Left forelimb (tissue), 1 donor: Measurements from ENCODE around the gene FCMR.
A peak's percentile ranks its signal among the peaks of the same experiment; 100 is the strongest.
"Not testable (repeated sequence)": the region's sequence is repeated elsewhere in the genome, so short reads cannot be mapped to it uniquely, and the experiment has no call there.

Experiments used
- DNase-seq: peaks from one replicate; pipeline ENCODE4 v3.0.0-alpha.2; 2018; ENCODE audit warnings: low spot score

The FCMR gene

GRCh38 chr1:206923961-206924557, 2.3 kb upstream of the FCMR start:
- not testable (repeated sequence) for DNase-seq

GRCh38 chr1:206923009-206923960, 1.5 kb upstream of the FCMR start:
- DNase-seq, result no peak

GRCh38 chr1:206922524-206922923, 783 bp upstream of the FCMR start:
- no peak for DNase-seq

GRCh38 chr1:206918076-206918475, 3.7 kb downstream of the FCMR start:
- DNase-seq, result no peak

- DNase-seq, result no peak
Observed at GRCh38 chr1:206916000-206916709, 5.6 kb downstream of the FCMR start.

- DNase-seq, result no peak
Observed at GRCh38 chr1:206915030-206915735, 6.6 kb downstream of the FCMR start.

GRCh38 chr1:206913766-206914537, 7.8 kb downstream of the FCMR start:
- no peak for DNase-seq

GRCh38 chr1:206912445-206913095, 9.2 kb downstream of the FCMR start:
- DNase-seq, result peak; percentile 75

- DNase-seq, result no peak
Observed at GRCh38 chr1:206911064-206911663, 10.6 kb downstream of the FCMR start.

- no peak for DNase-seq
Observed at GRCh38 chr1:206909883-206910318, 11.8 kb downstream of the FCMR start.

GRCh38 chr1:206909161-206909882, 12.4 kb downstream of the FCMR start:
- DNase-seq, result no peak

GRCh38 chr1:206908038-206908437, 13.7 kb downstream of the FCMR start:
- DNase-seq, result no peak

- no peak for DNase-seq
Observed at GRCh38 chr1:206907304-206907991, 14.3 kb downstream of the FCMR start.

- DNase-seq, result no peak
Observed at GRCh38 chr1:206905295-206906164, 16.2 kb downstream of the FCMR start.

- DNase-seq, result no peak
Observed at GRCh38 chr1:206904423-206905142, 17.2 kb downstream of the FCMR start.

GRCh38 chr1:206903687-206904086, 18.1 kb downstream of the FCMR start:
- DNase-seq, result no peak

- no peak for DNase-seq
Observed at GRCh38 chr1:206902702-206903101, 19.0 kb downstream of the FCMR start.
